ENCODE measurements around the gene SCN9A.

DNA sequence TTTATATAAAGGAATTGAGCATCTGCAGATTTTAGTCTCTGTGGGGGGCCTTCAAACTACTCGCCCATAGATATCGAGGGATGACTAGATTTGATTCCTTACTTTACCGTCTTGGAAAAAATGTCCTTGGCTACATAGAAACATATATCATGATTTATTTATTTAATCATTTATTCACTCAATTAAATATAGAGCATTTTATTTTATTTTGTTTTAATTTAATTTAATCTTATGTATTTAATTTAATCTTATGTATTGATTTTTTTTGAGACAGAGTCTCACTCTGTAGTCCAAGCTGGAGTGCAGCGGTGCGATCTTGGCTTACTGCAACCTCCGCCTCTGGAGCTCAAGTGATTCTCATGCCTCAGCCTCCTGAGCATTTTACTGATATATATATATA lies 105.4 kb downstream of the SCN9A start:
- TF ChIP-seq CTCF (IDR thresholded peaks at IDR 0.05) = no peak
- no peak for TF ChIP-seq EP300 (IDR thresholded peaks at IDR 0.05)

Data from upper lobe of left lung (tissue), 4 donors.